PC-9 (cell line): ENCODE results near the gene FAT1.

ENCODE experiments used
- EZH2 ChIP-seq: fragments of 200-600 bp; sonication (generic); IDR thresholded peaks from 2 replicates; pipeline ENCODE4 v1.8.0; 2017; ENCODE audit warnings: antibody characterized with exemption, low read depth
- TF ChIP-seq, protein P1 (sequence below): fragments of 200-600 bp; sonication (generic); conservative IDR thresholded peaks from 2 replicates; pipeline ENCODE4 v1.6.1; 2017; ENCODE audit warnings: mixed run types, antibody characterized with exemption, mild to moderate bottlenecking, moderate library complexity

DNA sequence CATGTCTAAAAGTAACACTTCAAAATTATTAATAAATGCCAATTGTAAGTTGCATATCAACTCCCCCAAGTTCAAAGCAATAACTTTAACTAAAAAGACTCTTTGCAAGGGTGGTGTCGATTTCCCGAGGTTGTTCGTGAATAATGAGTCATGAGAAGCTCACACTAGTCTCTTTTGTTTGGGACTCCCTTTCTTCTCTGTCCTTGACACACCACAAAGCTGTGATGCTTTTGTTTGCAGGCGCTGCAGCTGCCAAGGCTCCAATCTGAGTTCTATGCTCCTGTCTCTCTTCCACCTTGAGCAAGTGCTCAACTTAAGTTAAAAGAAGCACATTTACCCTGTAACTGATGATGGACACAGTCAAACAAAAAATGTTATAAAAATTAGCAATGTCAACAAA lies 65.9 kb downstream of the FAT1 start:
- TF ChIP-seq, protein P1, sequence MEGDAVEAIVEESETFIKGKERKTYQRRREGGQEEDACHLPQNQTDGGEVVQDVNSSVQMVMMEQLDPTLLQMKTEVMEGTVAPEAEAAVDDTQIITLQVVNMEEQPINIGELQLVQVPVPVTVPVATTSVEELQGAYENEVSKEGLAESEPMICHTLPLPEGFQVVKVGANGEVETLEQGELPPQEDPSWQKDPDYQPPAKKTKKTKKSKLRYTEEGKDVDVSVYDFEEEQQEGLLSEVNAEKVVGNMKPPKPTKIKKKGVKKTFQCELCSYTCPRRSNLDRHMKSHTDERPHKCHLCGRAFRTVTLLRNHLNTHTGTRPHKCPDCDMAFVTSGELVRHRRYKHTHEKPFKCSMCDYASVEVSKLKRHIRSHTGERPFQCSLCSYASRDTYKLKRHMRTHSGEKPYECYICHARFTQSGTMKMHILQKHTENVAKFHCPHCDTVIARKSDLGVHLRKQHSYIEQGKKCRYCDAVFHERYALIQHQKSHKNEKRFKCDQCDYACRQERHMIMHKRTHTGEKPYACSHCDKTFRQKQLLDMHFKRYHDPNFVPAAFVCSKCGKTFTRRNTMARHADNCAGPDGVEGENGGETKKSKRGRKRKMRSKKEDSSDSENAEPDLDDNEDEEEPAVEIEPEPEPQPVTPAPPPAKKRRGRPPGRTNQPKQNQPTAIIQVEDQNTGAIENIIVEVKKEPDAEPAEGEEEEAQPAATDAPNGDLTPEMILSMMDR: no peak
- no peak for TF ChIP-seq EZH2
